ENCODE results near the gene CST4.

- TF ChIP-seq CTCF (IDR thresholded peaks at IDR 0.05; ENCODE audit: low read depth, low read length, poor library complexity, severe bottlenecking) (no peak), EZH2phosphoT487 (IDR thresholded peaks at IDR 0.05; ENCODE audit: borderline replicate concordance, low read length) (no peak)
Measured at GRCh38 chr20:23667666-23668065, 21.2 kb downstream of the CST4 start.
